Measurements from ENCODE around the gene PLEKHA4. TPM values are rescaled to one million over a fixed set of nuclear protein-coding genes. Genes with fewer than 3 reads are reported as not detected.

Gene PLEKHA4, protein sequence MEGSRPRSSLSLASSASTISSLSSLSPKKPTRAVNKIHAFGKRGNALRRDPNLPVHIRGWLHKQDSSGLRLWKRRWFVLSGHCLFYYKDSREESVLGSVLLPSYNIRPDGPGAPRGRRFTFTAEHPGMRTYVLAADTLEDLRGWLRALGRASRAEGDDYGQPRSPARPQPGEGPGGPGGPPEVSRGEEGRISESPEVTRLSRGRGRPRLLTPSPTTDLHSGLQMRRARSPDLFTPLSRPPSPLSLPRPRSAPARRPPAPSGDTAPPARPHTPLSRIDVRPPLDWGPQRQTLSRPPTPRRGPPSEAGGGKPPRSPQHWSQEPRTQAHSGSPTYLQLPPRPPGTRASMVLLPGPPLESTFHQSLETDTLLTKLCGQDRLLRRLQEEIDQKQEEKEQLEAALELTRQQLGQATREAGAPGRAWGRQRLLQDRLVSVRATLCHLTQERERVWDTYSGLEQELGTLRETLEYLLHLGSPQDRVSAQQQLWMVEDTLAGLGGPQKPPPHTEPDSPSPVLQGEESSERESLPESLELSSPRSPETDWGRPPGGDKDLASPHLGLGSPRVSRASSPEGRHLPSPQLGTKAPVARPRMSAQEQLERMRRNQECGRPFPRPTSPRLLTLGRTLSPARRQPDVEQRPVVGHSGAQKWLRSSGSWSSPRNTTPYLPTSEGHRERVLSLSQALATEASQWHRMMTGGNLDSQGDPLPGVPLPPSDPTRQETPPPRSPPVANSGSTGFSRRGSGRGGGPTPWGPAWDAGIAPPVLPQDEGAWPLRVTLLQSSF
- total RNA-seq (2014; rRNA removed; shearing (Covaris generic)): 12.3 and 15.1 TPM in 2 replicates
- 10.9 and 12.2 TPM in 2 replicates for polyA plus RNA-seq (2016; fragmentation: Nextera tagmentation; extraction: Ambion mirVana)
- long read RNA-seq, partial matches to known transcripts: 0 of 1 reads
- long read RNA-seq, other reads (novel, unspliced or antisense): 1 of 1 reads

DNA sequence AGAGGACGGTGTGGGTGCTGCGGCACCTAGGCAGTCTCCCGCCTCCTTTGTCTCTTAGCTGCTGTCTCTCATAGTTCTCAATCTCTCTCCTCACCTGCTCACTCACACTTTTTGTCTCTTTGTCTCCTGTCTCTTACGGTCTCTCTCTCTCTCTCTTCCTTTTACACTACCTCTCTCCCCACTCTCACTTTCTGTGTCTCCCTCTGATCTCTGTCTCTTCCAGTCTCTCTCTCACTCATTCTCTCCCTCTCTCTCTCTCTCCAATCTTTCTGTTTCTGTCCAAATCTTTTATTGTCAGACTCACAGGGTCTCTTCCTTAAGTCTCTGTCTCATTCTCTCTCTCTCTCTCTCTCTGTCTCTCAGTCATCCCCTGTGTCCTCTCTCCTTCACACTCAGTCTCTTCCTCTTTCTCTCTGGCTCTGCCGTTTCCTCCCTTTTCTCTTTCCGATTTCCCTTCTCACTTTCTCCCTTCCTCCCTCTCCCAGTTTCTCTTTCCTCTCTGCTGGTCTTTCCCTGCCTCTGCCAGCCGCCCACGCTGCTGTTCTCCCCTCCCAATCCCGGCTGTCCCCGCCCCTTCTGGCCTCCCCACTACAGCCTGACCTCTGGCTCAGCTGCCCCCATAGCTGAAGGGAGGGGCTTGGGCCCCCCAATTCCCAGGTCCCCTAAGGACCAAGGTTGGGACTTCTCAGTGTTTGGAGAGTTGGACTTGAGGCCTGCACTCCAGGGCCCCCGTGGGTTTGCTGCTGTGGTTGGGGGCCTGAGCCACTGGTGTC lies at the start of gene PLEKHA4:
TSS of gene PLEKHA4 (minus strand) at position 504 of the 773 bp plus-strand sequence. CDS start 997 bp downstream, outside the sequence.
- H4K20me1 ChIP-seq (replicated peaks; ENCODE audit: insufficient read depth): peaks cover 2% of the 10 kb centered on the region; the same call in 1 of the 2 replicates
- H3K27ac Mint-ChIP-seq: peak within 1 kb of the TSS; percentile 40
- H3K4me3 ChIP-seq: peak within 1 kb of the TSS; percentile 38; the same call in 1 of the 2 replicates
- no peaks in the 10 kb centered on the region for H3K9me2 ChIP-seq (ENCODE audit: insufficient read depth)
- H3K36me3 ChIP-seq (ENCODE audit: insufficient read depth): peaks cover under 1% of the 10 kb centered on the region; the same call in 1 of the 2 replicates
- no peaks in the 10 kb centered on the region for H3K27me3 ChIP-seq (ENCODE audit: insufficient read depth)
- H3K9me3 Mint-ChIP-seq: peaks cover 4% of the 10 kb centered on the region; the same call in 1 of the 3 replicates
- TF ChIP-seq, protein P1, sequence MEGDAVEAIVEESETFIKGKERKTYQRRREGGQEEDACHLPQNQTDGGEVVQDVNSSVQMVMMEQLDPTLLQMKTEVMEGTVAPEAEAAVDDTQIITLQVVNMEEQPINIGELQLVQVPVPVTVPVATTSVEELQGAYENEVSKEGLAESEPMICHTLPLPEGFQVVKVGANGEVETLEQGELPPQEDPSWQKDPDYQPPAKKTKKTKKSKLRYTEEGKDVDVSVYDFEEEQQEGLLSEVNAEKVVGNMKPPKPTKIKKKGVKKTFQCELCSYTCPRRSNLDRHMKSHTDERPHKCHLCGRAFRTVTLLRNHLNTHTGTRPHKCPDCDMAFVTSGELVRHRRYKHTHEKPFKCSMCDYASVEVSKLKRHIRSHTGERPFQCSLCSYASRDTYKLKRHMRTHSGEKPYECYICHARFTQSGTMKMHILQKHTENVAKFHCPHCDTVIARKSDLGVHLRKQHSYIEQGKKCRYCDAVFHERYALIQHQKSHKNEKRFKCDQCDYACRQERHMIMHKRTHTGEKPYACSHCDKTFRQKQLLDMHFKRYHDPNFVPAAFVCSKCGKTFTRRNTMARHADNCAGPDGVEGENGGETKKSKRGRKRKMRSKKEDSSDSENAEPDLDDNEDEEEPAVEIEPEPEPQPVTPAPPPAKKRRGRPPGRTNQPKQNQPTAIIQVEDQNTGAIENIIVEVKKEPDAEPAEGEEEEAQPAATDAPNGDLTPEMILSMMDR (conservative IDR thresholded peaks at IDR 0.05; ENCODE audit: low read depth in 2 of 2): no peak
- no peak for TF ChIP-seq ZNF331 (CRISPR knock-in tag; IDR thresholded peaks at IDR 0.05; ENCODE audit: low read depth)
- ATAC-seq (peak; percentile 42), DNase-seq (ENCODE audit: low spot score) (no peak)
- H3K27me3 Mint-ChIP-seq (ENCODE audit: insufficient read depth, low read depth, poor library complexity): peaks cover 11% of the 10 kb centered on the region
- H3K36me3 Mint-ChIP-seq (ENCODE audit: low read depth): peaks cover 16% of the 10 kb centered on the region
- peak within 1 kb of the TSS; percentile 99 for H2AFZ ChIP-seq
- peaks cover 7% of the 10 kb centered on the region for H3F3A ChIP-seq (replicated peaks; ENCODE audit: low read depth)
- H3K4me3 Mint-ChIP-seq: peak within 1 kb of the TSS; percentile 58
- H3K4me2 ChIP-seq: peak within 1 kb of the TSS; percentile 78
- H3K4me1 Mint-ChIP-seq: peaks cover 26% of the 10 kb centered on the region
- H3K79me2 ChIP-seq (replicated peaks; ENCODE audit: insufficient read depth): peaks cover 3% of the 10 kb centered on the region
- H3K27ac ChIP-seq (ENCODE audit: low read depth): peak within 1 kb of the TSS; percentile 78
- H3K4me1 ChIP-seq (ENCODE audit: insufficient read depth): peaks cover 10% of the 10 kb centered on the region

DNA sequence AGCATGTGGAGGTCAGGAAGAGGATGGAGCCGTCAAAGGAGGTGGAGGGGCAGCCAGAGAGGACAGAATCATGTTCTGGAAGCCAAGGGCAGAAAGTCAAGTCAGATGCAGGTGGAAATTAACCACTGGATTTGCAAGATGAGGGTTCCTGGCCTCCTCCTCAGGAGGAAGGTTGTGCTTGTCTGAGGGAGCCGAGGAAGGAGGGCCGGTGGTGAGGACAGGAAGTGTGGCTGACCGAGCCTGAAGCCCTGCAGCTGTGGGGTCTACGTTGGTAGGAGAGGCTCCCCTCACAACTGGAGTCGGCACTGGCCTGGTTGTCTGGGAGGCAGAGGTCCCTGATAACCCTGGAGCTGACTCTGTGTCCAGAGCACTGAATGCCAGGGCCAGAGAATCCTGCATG lies 49.7 kb upstream of the PLEKHA4 start:
- DNase-seq (ENCODE audit: low spot score) (no peak), ATAC-seq (no peak)
- 0 out of 2 replicates have a peak, but pooled peaks cover 8% of the 10 kb centered on the region for H3F3A ChIP-seq (replicated peaks; ENCODE audit: low read depth)
- no peak overlapping the region for H3K4me2 ChIP-seq
- H3K27me3 ChIP-seq (ENCODE audit: insufficient read depth): no peaks in the 10 kb centered on the region
- peaks cover 12% of the 10 kb centered on the region; the same call in 1 of the 2 replicates for H3K36me3 ChIP-seq (ENCODE audit: insufficient read depth)
- peaks cover 2% of the 10 kb centered on the region for H3K27me3 Mint-ChIP-seq (ENCODE audit: insufficient read depth, low read depth, poor library complexity)
- H2AFZ ChIP-seq: no peak overlapping the region
- no peaks in the 10 kb centered on the region for H3K9me3 Mint-ChIP-seq
- no peaks in the 10 kb centered on the region for H3K4me1 Mint-ChIP-seq
- TF ChIP-seq NANOG (IDR thresholded peaks at IDR 0.05; ENCODE audit: borderline replicate concordance) (no peak), STAT1 (IDR thresholded peaks at IDR 0.05; ENCODE audit: unreplicated experiment) (no peak), ZNF114 (CRISPR knock-in tag; IDR thresholded peaks at IDR 0.05) (no peak), POLR2AphosphoS5 (IDR thresholded peaks at IDR 0.05; ENCODE audit: low read depth) (no peak)
- TF ChIP-seq, protein P1 (conservative IDR thresholded peaks at IDR 0.05; ENCODE audit: low read depth in 2 of 2): no peak
- no peaks in the 10 kb centered on the region for H3K79me2 ChIP-seq (replicated peaks; ENCODE audit: insufficient read depth)
- H3K4me3 ChIP-seq: no peak overlapping the region
- H3K36me3 Mint-ChIP-seq (ENCODE audit: low read depth): peaks cover 29% of the 10 kb centered on the region
- H3K27ac Mint-ChIP-seq: no peak overlapping the region
- H3K4me1 ChIP-seq (ENCODE audit: insufficient read depth): no peaks in the 10 kb centered on the region
- H3K4me3 Mint-ChIP-seq: no peak overlapping the region
- H4K20me1 ChIP-seq (replicated peaks; ENCODE audit: insufficient read depth): peaks cover 3% of the 10 kb centered on the region
- no peak overlapping the region for H3K27ac ChIP-seq (ENCODE audit: low read depth)
- no peaks in the 10 kb centered on the region for H3K9me2 ChIP-seq (ENCODE audit: insufficient read depth)
